PFSK-1 (cell line): ENCODE measurements around the gene C3orf18.

Experiments used
- FOXP2 ChIP-seq: optimal IDR thresholded peaks from 2 replicates; pipeline ENCODE3; 2011; ENCODE audit warnings: borderline replicate concordance, control low read depth, inconsistent platforms; ENCODE audit not compliant: insufficient read depth; ENCODE audit errors: extremely low read length, extremely low read depth
- POLR2AphosphoS5 ChIP-seq: IDR thresholded peaks from 2 replicates; pipeline ENCODE4 v1.6.1; 2012; ENCODE audit warnings: low read depth, mild to moderate bottlenecking, control low read depth, low read length, moderate library complexity
- SIN3A ChIP-seq: IDR thresholded peaks from 2 replicates; pipeline ENCODE4 v1.6.1; 2012; ENCODE audit warnings: mild to moderate bottlenecking, low read length, moderate library complexity, borderline replicate concordance; ENCODE audit not compliant: insufficient read depth
- TAF1 ChIP-seq: IDR thresholded peaks from 2 replicates; pipeline ENCODE4 v1.6.1; 2012; ENCODE audit warnings: low read length, control low read depth, borderline replicate concordance; ENCODE audit not compliant: insufficient read depth
- TF ChIP-seq, protein P1 (sequence below), 2 experiments: IDR thresholded peaks; 2 replicates each; pipeline versions ENCODE4 v1.6.1 to v1.8.0; 2011 to 2012; ENCODE audit warnings: low read depth in 2 of 2, low read length in 2 of 2, control low read depth in 1 of 2, inconsistent platforms in 1 of 2, mild to moderate bottlenecking in 1 of 2, moderate library complexity in 1 of 2; ENCODE audit not compliant: insufficient read depth in 1 of 2

DNA sequence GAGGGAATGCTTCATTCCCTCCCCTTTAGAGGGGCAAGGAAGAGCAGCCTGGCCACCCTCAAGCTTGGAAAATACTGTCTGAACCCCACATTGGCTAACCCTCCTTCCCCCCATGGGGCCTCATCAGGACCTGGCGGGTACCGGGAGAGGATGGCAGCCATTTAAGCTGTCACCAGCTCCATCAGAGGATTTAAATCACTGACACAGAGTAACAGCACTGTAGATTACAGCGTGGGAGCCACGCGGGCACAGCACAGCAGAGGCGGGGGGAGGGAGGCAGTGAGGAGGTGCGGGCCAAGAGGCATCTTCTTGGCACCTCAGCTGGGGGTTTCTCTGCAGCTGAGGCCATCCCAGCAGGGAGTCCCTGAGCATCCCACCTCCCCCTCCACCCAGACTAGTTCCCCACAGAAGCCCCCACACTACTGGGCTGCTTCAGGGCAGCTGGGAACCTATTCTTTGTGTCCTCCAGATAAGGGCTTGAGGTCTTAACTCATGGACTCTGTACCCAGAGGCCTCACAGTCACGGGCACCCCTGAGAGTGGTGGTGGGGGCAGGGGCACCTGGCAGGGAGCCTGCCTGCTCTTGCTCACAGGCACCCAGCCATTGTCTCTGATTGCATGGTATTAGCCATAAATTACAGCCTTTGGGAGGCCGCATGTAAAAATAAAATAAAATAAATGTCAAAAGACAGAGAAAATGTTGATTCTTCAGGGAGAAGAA, 42.2 kb downstream of the C3orf18 start:
- TF ChIP-seq POLR2AphosphoS5: no peak
- TF ChIP-seq TAF1: no peak
- TF ChIP-seq, protein P1, sequence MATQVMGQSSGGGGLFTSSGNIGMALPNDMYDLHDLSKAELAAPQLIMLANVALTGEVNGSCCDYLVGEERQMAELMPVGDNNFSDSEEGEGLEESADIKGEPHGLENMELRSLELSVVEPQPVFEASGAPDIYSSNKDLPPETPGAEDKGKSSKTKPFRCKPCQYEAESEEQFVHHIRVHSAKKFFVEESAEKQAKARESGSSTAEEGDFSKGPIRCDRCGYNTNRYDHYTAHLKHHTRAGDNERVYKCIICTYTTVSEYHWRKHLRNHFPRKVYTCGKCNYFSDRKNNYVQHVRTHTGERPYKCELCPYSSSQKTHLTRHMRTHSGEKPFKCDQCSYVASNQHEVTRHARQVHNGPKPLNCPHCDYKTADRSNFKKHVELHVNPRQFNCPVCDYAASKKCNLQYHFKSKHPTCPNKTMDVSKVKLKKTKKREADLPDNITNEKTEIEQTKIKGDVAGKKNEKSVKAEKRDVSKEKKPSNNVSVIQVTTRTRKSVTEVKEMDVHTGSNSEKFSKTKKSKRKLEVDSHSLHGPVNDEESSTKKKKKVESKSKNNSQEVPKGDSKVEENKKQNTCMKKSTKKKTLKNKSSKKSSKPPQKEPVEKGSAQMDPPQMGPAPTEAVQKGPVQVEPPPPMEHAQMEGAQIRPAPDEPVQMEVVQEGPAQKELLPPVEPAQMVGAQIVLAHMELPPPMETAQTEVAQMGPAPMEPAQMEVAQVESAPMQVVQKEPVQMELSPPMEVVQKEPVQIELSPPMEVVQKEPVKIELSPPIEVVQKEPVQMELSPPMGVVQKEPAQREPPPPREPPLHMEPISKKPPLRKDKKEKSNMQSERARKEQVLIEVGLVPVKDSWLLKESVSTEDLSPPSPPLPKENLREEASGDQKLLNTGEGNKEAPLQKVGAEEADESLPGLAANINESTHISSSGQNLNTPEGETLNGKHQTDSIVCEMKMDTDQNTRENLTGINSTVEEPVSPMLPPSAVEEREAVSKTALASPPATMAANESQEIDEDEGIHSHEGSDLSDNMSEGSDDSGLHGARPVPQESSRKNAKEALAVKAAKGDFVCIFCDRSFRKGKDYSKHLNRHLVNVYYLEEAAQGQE (IDR thresholded peaks at IDR 0.05; ENCODE audit: insufficient read depth in 1 of 2, low read depth in 2 of 2, low read length in 2 of 2): no peak
- TF ChIP-seq SIN3A: no peak
- no peak for TF ChIP-seq FOXP2
